ENCODE data around the gene ADAMTS12. TPM values are rescaled to one million over a fixed set of nuclear protein-coding genes. Genes with fewer than 3 reads are reported as not detected.
"Not testable (repeated sequence)": the region's sequence is repeated elsewhere in the genome, so short reads cannot be mapped to it uniquely, and the experiment has no call there.

ADAMTS12 gene
- total RNA-seq, 2 experiments from 2014 or later, result not detected

DNA sequence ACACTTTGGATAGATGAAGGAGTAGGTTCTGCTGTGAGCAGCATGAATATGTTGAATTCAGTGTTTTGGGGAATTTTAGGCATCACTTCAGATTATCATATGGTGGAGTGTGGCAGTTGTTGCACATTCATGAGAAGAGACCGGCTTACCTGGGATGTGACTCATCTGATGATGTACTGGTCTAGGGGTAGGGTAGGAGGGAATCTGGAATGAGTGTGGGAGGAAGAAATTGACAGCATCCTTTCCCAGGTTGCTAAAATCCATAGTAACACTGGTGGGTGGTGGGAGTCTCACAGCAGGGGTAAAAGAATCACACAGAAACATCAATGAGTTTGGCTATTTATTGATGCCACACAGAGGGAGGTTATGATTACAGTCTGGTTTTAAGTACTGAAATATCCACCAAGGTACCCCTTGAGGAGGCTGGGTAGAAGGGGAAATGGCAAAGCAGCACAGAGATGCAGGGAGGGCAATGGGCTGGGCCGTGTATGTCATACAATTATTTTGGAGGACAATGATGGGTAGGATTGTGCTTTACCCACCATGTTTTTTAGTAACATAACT lies 368.5 kb downstream of the ADAMTS12 start:
- Histone ChIP-seq H3K27ac (ENCODE audit: low read depth, low read length, poor library complexity, severe bottlenecking) (no peak overlapping the region), H3K9me2 (ENCODE audit: insufficient read depth, low read length) (no peaks in the 10 kb centered on the region), H3K4me3 (ENCODE audit: low read depth, low read length, poor library complexity, severe bottlenecking) (no peak overlapping the region), H3K36me3 (ENCODE audit: insufficient read depth, low read length) (no peaks in the 10 kb centered on the region), H3K79me2 (ENCODE audit: insufficient read depth, low read depth, low read length) (no peaks in the 10 kb centered on the region), H4K20me1 (ENCODE audit: insufficient read depth, low read length) (no peaks in the 10 kb centered on the region), H3K4me1 (ENCODE audit: insufficient read depth, low read length, poor library complexity, severe bottlenecking) (no peaks in the 10 kb centered on the region), H2AFZ (ENCODE audit: low read length) (no peak overlapping the region), H3K4me2 (ENCODE audit: low read length) (no peak overlapping the region), H3K9me3 (ENCODE audit: low read length) (no peaks in the 10 kb centered on the region)
- BruUV-seq (replicated peaks), result no TSS peak
- ChIA-PET POLR2A (interaction anchor here (0.7 kb wide), 2 partner anchors 11 to 1282 kb away, joined by 3 read pairs; no protein-coding TSS in a partner anchor), CTCF (ENCODE audit: unreplicated experiment) (no interaction called here)
- intact Hi-C loops (cut with micrococcal nuclease; ENCODE audit: unreplicated experiment), result no loop called here
- no peak for DNase-seq (ENCODE audit: low spot score)
- TF ChIP-seq EZH2phosphoT487 (IDR thresholded peaks at IDR 0.05; ENCODE audit: borderline replicate concordance, low read depth, low read length), result no peak
- TF ChIP-seq, protein P1, sequence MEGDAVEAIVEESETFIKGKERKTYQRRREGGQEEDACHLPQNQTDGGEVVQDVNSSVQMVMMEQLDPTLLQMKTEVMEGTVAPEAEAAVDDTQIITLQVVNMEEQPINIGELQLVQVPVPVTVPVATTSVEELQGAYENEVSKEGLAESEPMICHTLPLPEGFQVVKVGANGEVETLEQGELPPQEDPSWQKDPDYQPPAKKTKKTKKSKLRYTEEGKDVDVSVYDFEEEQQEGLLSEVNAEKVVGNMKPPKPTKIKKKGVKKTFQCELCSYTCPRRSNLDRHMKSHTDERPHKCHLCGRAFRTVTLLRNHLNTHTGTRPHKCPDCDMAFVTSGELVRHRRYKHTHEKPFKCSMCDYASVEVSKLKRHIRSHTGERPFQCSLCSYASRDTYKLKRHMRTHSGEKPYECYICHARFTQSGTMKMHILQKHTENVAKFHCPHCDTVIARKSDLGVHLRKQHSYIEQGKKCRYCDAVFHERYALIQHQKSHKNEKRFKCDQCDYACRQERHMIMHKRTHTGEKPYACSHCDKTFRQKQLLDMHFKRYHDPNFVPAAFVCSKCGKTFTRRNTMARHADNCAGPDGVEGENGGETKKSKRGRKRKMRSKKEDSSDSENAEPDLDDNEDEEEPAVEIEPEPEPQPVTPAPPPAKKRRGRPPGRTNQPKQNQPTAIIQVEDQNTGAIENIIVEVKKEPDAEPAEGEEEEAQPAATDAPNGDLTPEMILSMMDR (conservative IDR thresholded peaks at IDR 0.05; ENCODE audit: low read length), result no peak

DNA sequence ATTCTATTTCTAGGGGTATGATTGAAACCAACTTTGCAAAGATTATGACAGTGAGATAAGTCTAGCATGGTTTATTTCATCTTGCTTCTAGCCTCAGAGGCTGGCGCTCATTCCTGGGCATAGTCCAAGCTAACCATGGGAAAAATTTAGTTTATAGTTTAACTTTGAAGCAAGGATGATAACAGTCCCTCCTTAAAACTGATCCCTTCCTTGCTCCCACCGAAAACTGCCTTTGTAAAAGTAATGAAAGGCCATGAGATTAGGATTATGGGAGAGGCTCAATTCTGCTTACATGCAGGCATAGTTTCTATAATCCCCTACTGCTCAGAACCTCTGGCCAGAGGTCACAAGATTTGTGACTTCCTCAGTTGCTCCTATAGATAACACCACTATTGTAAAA lies 375.4 kb downstream of the ADAMTS12 start:
- no peaks in the 10 kb centered on the region for H3K9me2 ChIP-seq (ENCODE audit: insufficient read depth, low read length)
- no peaks in the 10 kb centered on the region for H3K9me3 ChIP-seq (ENCODE audit: low read length)
- no peak for TF ChIP-seq EZH2phosphoT487 (IDR thresholded peaks at IDR 0.05; ENCODE audit: borderline replicate concordance, low read depth, low read length)
- TF ChIP-seq, protein P1 (conservative IDR thresholded peaks at IDR 0.05; ENCODE audit: low read length), result no peak
- intact Hi-C loops (cut with micrococcal nuclease; ENCODE audit: unreplicated experiment), result no loop called here
- POLR2A ChIA-PET, result no interaction called here
- H4K20me1 ChIP-seq (ENCODE audit: insufficient read depth, low read length), result no peaks in the 10 kb centered on the region
- no TSS peak for BruUV-seq (replicated peaks)
- H3K4me1 ChIP-seq (ENCODE audit: insufficient read depth, low read length, poor library complexity, severe bottlenecking), result no peaks in the 10 kb centered on the region
- H3K36me3 ChIP-seq (ENCODE audit: insufficient read depth, low read length), result no peaks in the 10 kb centered on the region
- DNase-seq (ENCODE audit: low spot score), result no peak
- no peak overlapping the region for H2AFZ ChIP-seq (ENCODE audit: low read length)
- H3K4me3 ChIP-seq (ENCODE audit: low read depth, low read length, poor library complexity, severe bottlenecking), result no peak overlapping the region
- CTCF ChIA-PET (ENCODE audit: unreplicated experiment), result no interaction called here
- no peak overlapping the region for H3K27ac ChIP-seq (ENCODE audit: low read depth, low read length, poor library complexity, severe bottlenecking)
- H3K79me2 ChIP-seq (ENCODE audit: insufficient read depth, low read depth, low read length), result no peaks in the 10 kb centered on the region
- H3K4me2 ChIP-seq (ENCODE audit: low read length), result no peak overlapping the region

DNA sequence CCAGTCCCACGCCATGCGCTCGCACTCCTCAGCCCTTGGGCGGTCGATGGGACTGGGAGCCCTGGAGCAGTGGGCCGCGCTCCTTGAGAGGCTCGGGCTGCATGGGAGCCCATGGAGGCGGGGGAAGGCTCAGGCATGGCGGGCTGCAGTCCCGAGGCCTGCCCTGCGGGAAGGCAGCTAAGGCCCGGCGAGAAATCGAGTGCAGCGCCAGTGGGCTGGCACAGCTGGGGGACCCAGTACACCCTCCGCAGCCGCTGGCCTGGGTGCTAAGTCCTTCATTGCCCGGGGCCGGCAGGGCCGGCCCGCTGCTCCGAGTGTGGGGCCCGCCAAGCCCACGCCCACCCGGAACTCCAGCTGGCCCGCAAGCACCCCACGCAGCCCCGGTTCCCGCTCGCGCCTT lies 376.4 kb downstream of the ADAMTS12 start:
- CTCF ChIA-PET (ENCODE audit: unreplicated experiment); H3K36me3 ChIP-seq (ENCODE audit: insufficient read depth, low read length); intact Hi-C loops (cut with micrococcal nuclease; ENCODE audit: unreplicated experiment); BruUV-seq (replicated peaks); H3K79me2 ChIP-seq (ENCODE audit: insufficient read depth, low read depth, low read length); H3K4me2 ChIP-seq (ENCODE audit: low read length); H4K20me1 ChIP-seq (ENCODE audit: insufficient read depth, low read length); POLR2A ChIA-PET; H3K4me3 ChIP-seq (ENCODE audit: low read depth, low read length, poor library complexity, severe bottlenecking); H2AFZ ChIP-seq (ENCODE audit: low read length); H3K4me1 ChIP-seq (ENCODE audit: insufficient read depth, low read length, poor library complexity, severe bottlenecking); H3K27ac ChIP-seq (ENCODE audit: low read depth, low read length, poor library complexity, severe bottlenecking); H3K9me2 ChIP-seq (ENCODE audit: insufficient read depth, low read length); H3K9me3 ChIP-seq (ENCODE audit: low read length); DNase-seq (ENCODE audit: low spot score): not testable (repeated sequence)

All from OCI-LY7 (cell line).